HEK293 (cell line): Measurements from ENCODE around the gene GRAMD1C.

Experiments
- CTCF ChIA-PET: fragments of 350-600 bp; formaldehyde crosslinking; extraction: SDS; loops from one replicate; lab custom pipeline; 2021; ENCODE audit warnings: antibody characterized with exemption; lab: Yijun Ruan, JAX
- POLR2A ChIA-PET: fragments of 300-600 bp; formaldehyde crosslinking; extraction: SDS; loops from one replicate; lab custom pipeline; 2020; ENCODE audit warnings: antibody characterized with exemption, inconsistent platforms; lab: Yijun Ruan, JAX
- H3K27ac ChIP-seq: fragments of 200-500 bp; sonication (Bioruptor generic); 2 replicates; pipeline ENCODE4 v1.5.1; 2014; ENCODE audit warnings: low read depth, low read length, control low read depth, inconsistent platforms; ENCODE audit errors: extremely low read depth
- H3K36me3 ChIP-seq, 2 experiments: fragments of 200-500 bp in 1 of 2; sonication (Bioruptor generic) in 1 of 2; 1 replicate in 1 of 2; 2 replicates in 1 of 2; pipeline ENCODE4 v1.5.1; 2014 to 2017; ENCODE audit warnings: inconsistent platforms in 2 of 2, low read length in 2 of 2; ENCODE audit not compliant: control insufficient read depth in 2 of 2, insufficient read depth in 1 of 2
- H3K4me1 ChIP-seq: fragments of 200-500 bp; sonication (Bioruptor generic); 2 replicates; pipeline ENCODE4 v1.5.1; 2014; ENCODE audit warnings: mild to moderate bottlenecking, low read length, inconsistent platforms; ENCODE audit not compliant: control insufficient read depth, insufficient read depth
- H3K4me3 ChIP-seq: 2 replicates; pipeline ENCODE4 v1.5.1; 2011; ENCODE audit warnings: low read depth, mild to moderate bottlenecking, control low read depth, low read length, moderate library complexity
- H3K9me3 ChIP-seq: fragments of 200-500 bp; sonication (Bioruptor generic); 2 replicates; pipeline ENCODE4 v1.5.1; 2014; ENCODE audit warnings: low read depth, low read length, inconsistent platforms; ENCODE audit not compliant: control insufficient read depth, insufficient read depth
- GLI2 ChIP-seq: fragments of 450-650 bp; formaldehyde crosslinking; IDR thresholded peaks from 2 replicates; pipeline ENCODE4; 2017; ENCODE audit warnings: missing biosample characterization, missing genetic modification characterization, low read depth, borderline replicate concordance
- OSR2 ChIP-seq: fragments of 450-650 bp; formaldehyde crosslinking; IDR thresholded peaks from 2 replicates; pipeline ENCODE4 v1.5.1; 2016; ENCODE audit warnings: missing biosample characterization, missing genetic modification characterization
- PRDM1 ChIP-seq: fragments of 450-650 bp; formaldehyde crosslinking; IDR thresholded peaks from 2 replicates; pipeline ENCODE4; 2016; ENCODE audit warnings: missing biosample characterization, missing genetic modification characterization
- SETDB1 ChIP-seq: IDR thresholded peaks from one replicate; pipeline ENCODE4 v1.6.1; 2017; ENCODE audit warnings: mild to moderate bottlenecking, low read length, moderate library complexity, mixed read lengths; ENCODE audit not compliant: insufficient read length
- ZNF138 ChIP-seq: fragments of 450-650 bp; formaldehyde crosslinking; IDR thresholded peaks from 2 replicates; pipeline ENCODE4 v1.5.1; 2016; ENCODE audit warnings: missing biosample characterization, missing genetic modification characterization, borderline replicate concordance
- ZNF292 ChIP-seq: fragments of 450-650 bp; formaldehyde crosslinking; IDR thresholded peaks from 2 replicates; pipeline ENCODE4 v1.5.1; 2016; ENCODE audit warnings: low read depth, missing biosample characterization, missing genetic modification characterization, borderline replicate concordance
- ZNF510 ChIP-seq: fragments of 450-650 bp; formaldehyde crosslinking; IDR thresholded peaks from 2 replicates; pipeline ENCODE4 v1.5.1; 2018; ENCODE audit warnings: mild to moderate bottlenecking, missing genetic modification characterization, missing biosample characterization; ENCODE audit not compliant: insufficient replicate concordance
- ZNF514 ChIP-seq: fragments of 450-650 bp; formaldehyde crosslinking; IDR thresholded peaks from 2 replicates; pipeline ENCODE4 v1.5.1; 2016; ENCODE audit warnings: missing biosample characterization, missing genetic modification characterization
- ZNF561 ChIP-seq: fragments of 450-650 bp; IDR thresholded peaks from 2 replicates; pipeline ENCODE4 v1.5.1; 2018; ENCODE audit warnings: missing biosample characterization, missing genetic modification characterization, borderline replicate concordance
- ZNF654 ChIP-seq: fragments of 450-650 bp; formaldehyde crosslinking; IDR thresholded peaks from 2 replicates; pipeline ENCODE4 v1.5.1; 2016; ENCODE audit warnings: low read depth, missing biosample characterization, missing genetic modification characterization
- TF ChIP-seq, protein P1 (sequence below): fragments of 450-650 bp; formaldehyde crosslinking; IDR thresholded peaks from 2 replicates; pipeline ENCODE4 v1.5.1; 2016; ENCODE audit warnings: missing biosample characterization, missing genetic modification characterization, low read depth
- TF ChIP-seq, protein P2 (sequence below): fragments of 450-650 bp; formaldehyde crosslinking; IDR thresholded peaks from 2 replicates; pipeline ENCODE4 v1.5.1; 2016; ENCODE audit warnings: missing biosample characterization, missing genetic modification characterization

GRAMD1C gene

DNA sequence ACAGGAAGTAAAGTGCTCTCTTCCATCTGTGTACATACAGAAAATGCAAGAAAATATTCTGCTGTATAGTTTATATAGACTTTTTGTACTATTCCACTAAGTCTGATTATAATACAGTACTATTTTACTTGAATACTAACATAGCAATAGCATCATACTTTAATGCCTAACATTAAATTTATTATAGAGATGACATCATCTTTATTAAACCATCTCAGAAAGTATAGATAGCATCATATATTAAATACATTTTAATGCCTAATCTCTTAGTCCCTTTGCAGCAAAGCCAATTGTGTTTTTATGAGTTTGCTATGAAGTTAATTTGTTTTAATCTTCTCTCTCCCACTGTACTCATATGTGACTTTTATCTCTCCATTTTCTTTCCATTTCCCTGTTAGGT lies 69.5 kb downstream of the GRAMD1C start:
- TF ChIP-seq SETDB1: no peak
- TF ChIP-seq, protein P1, sequence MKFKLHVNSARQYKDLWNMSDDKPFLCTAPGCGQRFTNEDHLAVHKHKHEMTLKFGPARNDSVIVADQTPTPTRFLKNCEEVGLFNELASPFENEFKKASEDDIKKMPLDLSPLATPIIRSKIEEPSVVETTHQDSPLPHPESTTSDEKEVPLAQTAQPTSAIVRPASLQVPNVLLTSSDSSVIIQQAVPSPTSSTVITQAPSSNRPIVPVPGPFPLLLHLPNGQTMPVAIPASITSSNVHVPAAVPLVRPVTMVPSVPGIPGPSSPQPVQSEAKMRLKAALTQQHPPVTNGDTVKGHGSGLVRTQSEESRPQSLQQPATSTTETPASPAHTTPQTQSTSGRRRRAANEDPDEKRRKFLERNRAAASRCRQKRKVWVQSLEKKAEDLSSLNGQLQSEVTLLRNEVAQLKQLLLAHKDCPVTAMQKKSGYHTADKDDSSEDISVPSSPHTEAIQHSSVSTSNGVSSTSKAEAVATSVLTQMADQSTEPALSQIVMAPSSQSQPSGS: peak; percentile 79; the same call in 1 of the 2 replicates
- ChIA-PET POLR2A (no interaction called here), CTCF (interaction anchor here (0.9 to 1.9 kb wide), 2 partner anchors 63 kb away, joined by 4 to 7 read pairs; no protein-coding TSS in a partner anchor)
- no peaks in the 10 kb centered on the region for H3K36me3 ChIP-seq
- no peaks in the 10 kb centered on the region for H3K9me3 ChIP-seq
- no peaks in the 10 kb centered on the region for H3K4me1 ChIP-seq
- no peak overlapping the region for H3K4me3 ChIP-seq
- H3K27ac ChIP-seq: no peak overlapping the region

DNA sequence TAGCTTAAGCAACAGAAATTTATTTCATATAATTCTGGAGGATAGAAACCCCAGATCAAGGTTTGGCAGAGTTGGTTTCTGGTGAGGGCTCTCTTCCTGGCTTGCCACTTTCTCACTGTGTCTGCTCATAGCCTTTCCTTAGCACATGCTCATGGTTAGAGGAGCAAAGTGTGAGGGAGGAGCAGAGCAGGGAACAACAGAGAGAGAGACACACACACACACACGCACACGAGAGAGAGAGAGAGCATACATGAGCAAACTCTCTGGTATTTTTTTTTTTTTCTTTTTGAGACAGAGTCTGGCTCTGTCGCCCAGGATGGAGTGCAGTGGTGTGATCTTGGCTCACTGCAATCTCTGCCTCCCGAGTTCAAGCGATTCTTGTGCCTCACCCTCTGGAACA lies 72.4 kb downstream of the GRAMD1C start:
- ChIA-PET POLR2A (no interaction called here), CTCF (interaction anchor here (3.6 kb wide), 1 partner anchor 175 kb away, joined by 15 read pairs; no protein-coding TSS in a partner anchor)

DNA sequence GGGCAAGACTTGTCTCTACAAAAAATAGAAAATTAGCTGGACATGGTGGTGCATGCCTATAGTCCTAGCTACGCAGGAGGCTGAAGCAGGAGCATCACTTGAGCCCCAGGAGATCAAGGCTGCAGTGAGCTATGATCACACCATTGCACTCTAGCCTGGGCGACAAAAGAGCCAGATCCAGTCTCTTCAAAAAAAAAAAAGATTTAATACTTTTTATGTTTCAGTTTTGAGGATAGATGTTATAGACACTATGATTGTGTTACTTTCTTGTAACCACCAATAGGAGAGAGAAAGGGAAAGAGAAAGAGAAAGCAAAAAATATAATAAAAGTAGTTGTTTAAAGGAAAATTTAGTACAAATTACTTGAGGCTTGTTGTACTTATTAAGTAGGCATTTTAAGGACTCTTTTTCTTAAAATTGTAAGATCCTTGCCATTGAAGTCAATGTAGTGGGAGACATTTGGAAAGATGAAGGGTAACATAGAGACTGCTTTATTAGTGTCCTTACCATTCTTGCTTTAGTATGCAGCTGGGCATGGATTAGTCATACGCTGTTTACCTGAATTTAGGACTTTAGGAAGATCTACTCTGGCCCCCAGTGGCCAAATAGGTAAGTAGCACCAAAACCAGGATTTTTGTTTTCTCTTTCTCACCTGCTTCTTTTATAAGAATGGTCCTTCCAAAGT lies 74.1 kb downstream of the GRAMD1C start:
- TF ChIP-seq PRDM1 (0 out of 2 replicates have a peak, but pooled peaks have one; percentile 21), ZNF654 (tag by site-specific recombination) (peak; percentile 79), ZNF510 (tag by site-specific recombination) (no peak), ZNF138 (tag by site-specific recombination) (no peak)
- TF ChIP-seq, protein P2, sequence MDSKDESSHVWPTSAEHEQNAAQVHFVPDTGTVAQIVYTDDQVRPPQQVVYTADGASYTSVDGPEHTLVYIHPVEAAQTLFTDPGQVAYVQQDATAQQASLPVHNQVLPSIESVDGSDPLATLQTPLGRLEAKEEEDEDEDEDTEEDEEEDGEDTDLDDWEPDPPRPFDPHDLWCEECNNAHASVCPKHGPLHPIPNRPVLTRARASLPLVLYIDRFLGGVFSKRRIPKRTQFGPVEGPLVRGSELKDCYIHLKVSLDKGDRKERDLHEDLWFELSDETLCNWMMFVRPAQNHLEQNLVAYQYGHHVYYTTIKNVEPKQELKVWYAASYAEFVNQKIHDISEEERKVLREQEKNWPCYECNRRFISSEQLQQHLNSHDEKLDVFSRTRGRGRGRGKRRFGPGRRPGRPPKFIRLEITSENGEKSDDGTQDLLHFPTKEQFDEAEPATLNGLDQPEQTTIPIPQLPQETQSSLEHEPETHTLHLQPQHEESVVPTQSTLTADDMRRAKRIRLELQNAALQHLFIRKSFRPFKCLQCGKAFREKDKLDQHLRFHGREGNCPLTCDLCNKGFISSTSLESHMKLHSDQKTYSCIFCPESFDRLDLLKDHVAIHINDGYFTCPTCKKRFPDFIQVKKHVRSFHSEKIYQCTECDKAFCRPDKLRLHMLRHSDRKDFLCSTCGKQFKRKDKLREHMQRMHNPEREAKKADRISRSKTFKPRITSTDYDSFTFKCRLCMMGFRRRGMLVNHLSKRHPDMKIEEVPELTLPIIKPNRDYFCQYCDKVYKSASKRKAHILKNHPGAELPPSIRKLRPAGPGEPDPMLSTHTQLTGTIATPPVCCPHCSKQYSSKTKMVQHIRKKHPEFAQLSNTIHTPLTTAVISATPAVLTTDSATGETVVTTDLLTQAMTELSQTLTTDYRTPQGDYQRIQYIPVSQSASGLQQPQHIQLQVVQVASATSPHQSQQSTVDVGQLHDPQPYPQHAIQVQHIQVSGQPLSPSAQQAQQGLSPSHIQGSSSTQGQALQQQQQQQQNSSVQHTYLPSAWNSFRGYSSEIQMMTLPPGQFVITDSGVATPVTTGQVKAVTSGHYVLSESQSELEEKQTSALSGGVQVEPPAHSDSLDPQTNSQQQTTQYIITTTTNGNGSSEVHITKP (tag by site-specific recombination): peak; percentile 40
- Histone ChIP-seq H3K4me3 (no peak overlapping the region), H3K36me3 (no peaks in the 10 kb centered on the region), H3K27ac (no peak overlapping the region), H3K4me1 (no peaks in the 10 kb centered on the region), H3K9me3 (no peaks in the 10 kb centered on the region)
- ChIA-PET POLR2A (interaction anchor here (0.9 kb wide), 1 partner anchor 166 kb away, joined by 5 read pairs; the partner anchor contains the start of genes ATP6V1A and NAA50), CTCF (interaction anchor here (0.5 to 3.6 kb wide), 12 partner anchors 14 to 415 kb away, joined by 3 to 15 read pairs (median 4); no protein-coding TSS in a partner anchor)

More for the DNA sequence above, 72.4 kb downstream of the GRAMD1C start:
- no peaks in the 10 kb centered on the region for H3K4me1 ChIP-seq
- no peaks in the 10 kb centered on the region for H3K36me3 ChIP-seq
- no peaks in the 10 kb centered on the region for H3K9me3 ChIP-seq
- H3K27ac ChIP-seq: no peak overlapping the region
- TF ChIP-seq GLI2 (tag by site-specific recombination) (no peak), OSR2 (tag by site-specific recombination) (no peak), ZNF561 (no peak), ZNF292 (tag by site-specific recombination) (no peak), ZNF514 (tag by site-specific recombination) (no peak)
- H3K4me3 ChIP-seq: no peak overlapping the region
